GM12892 (cell line): Measurements from ENCODE around the gene SERGEF.

Experiments used
- POLR2A ChIP-seq: IDR thresholded peaks from 2 replicates; pipeline ENCODE4 v1.6.1; 2011; ENCODE audit warnings: low read depth, low read length, control low read depth
- POLR2AphosphoS5 ChIP-seq: IDR thresholded peaks from 2 replicates; pipeline ENCODE4 v1.6.1; 2011; ENCODE audit warnings: low read depth, low read length, control low read depth
- TAF1 ChIP-seq: IDR thresholded peaks from 2 replicates; pipeline ENCODE4 v1.6.1; 2011; ENCODE audit warnings: low read depth, mild to moderate bottlenecking, control low read depth, low read length, borderline replicate concordance

- TF ChIP-seq POLR2A = no peak
- no peak for TF ChIP-seq POLR2AphosphoS5
- TF ChIP-seq TAF1 = no peak
Measured at GRCh38 chr11:17746096-17746495, 266.8 kb downstream of the SERGEF start.
